Posterior cingulate gyrus (tissue), 11 donors: ENCODE results near the gene KRTAP1-4.
"Not testable (repeated sequence)": the region's sequence is repeated elsewhere in the genome, so short reads cannot be mapped to it uniquely, and the experiment has no call there.

ENCODE experiments used
- DNase-seq, 10 donors: peaks; one replicate each; pipeline versions ENCODE4 v3.0.0 to v3.0.0-alpha.2; 2020 to 2021; ENCODE audit warnings: mixed read lengths in 3 of 10
- intact Hi-C: fragments of 100-400 bp; cut with DNase I; formaldehyde crosslinking; loops from one replicate; pipeline ENCODE4 v1.15.1; 2023

KRTAP1-4 gene

GRCh38 chr17:41049110-41049509 is 19.1 kb upstream of the KRTAP1-4 start:
- intact Hi-C loops = no loop called here
- no peak for DNase-seq

- intact Hi-C loops = no loop called here
Observed at GRCh38 chr17:41048441-41048840, 18.4 kb upstream of the KRTAP1-4 start.

GRCh38 chr17:41046735-41047465 is 16.9 kb upstream of the KRTAP1-4 start, which contains the start of gene KRTAP2-1:
TSS of gene KRTAP2-1 (minus strand) at chr17:41047316. CDS start at chr17:41047267, 49 bp downstream.
- intact Hi-C loops, DNase-seq: not testable (repeated sequence)

More at GRCh38 chr17:41048441-41048840, 18.4 kb upstream of the KRTAP1-4 start:
- DNase-seq = no peak

DNA sequence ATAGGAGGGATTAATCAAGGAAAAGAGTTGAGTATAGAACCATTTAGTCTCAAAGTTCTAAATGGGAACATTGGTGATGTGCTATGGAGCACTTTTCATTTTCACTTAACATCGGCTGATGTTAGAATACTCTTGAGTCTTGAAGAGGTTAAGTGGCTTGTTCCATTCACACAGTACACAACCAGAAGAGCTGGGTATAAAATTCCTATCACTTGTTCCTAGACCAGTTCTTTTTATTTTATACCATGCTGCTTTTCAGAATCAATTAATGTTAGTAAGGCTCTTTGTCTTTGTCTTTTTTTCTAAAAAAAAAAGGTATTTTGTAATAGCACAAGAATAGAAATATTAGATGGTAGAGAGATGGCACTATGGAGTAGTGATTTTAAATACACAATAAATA is 13.0 kb upstream of the KRTAP1-4 start:
- DNase-seq = no peak
- intact Hi-C loops = no loop called here

GRCh38 chr17:41040783-41041571 is 11.0 kb upstream of the KRTAP1-4 start, which contains the start of gene KRTAP1-1:
TSS of gene KRTAP1-1 (minus strand) at chr17:41041450. CDS start at chr17:41041397, 53 bp downstream.
- intact Hi-C loops = not testable (repeated sequence)
- DNase-seq = peak in 8 of 10 donors; percentile 8 to 90 (median 28)

- intact Hi-C loops = no loop called here
- no peak for DNase-seq
Observed at GRCh38 chr17:41037853-41038350, 7.9 kb upstream of the KRTAP1-4 start.

- DNase-seq = peak in 2 of 10 donors; percentile 54 to 76
- intact Hi-C loops = not testable (repeated sequence)
Observed at GRCh38 chr17:41034346-41034935, 4.4 kb upstream of the KRTAP1-4 start, which contains the start of gene KRTAP1-3. TSS of gene KRTAP1-3 (minus strand) at chr17:41034874. CDS start at chr17:41034821, 53 bp downstream.

DNA sequence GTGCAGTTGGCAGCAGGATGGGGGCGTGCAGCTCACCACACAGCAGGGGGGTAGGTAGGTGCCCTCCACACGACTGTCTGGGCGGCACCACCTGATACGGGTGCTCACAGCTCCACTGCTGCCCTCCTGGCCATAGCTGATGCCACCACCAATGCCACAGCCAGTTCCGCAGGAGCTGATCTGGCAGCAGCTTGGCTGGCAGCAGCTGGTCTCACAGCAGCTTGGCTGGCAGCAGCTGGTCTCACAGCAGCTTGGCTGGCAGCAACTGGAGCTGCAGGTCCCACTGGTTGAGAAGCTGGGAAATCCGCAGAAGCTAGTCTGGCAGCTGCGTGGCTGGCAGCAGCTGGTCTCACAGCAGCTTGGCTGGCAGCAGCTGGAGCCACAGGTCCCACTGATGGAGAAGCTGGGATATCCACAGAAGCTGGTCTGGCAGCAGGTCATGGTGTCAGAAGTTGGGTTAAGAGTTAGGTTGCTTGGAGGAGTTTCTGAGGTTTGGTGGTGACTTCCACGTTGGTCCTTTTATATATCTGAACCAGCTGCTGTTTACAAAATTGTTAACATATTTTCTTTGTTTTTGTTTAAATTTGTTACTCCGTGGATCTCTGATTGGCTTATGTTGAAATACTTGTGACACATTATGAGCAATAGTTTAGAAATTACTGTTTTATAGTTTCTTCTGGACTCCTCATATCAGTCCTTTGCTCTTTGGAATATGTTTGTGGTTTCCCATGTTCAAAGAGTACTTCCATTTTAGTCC is 3.1 kb downstream of the KRTAP1-4 start, which contains the start of gene KRTAP1-5:
TSS of gene KRTAP1-5 (minus strand) at position 494 of the 757 bp plus-strand sequence. CDS start at position 441, 53 bp downstream.
- DNase-seq = peak in 2 of 10 donors; percentile 59 to 80
- intact Hi-C loops = no loop called here

GRCh38 chr17:41024697-41025096 is 5.3 kb downstream of the KRTAP1-4 start:
- intact Hi-C loops = no loop called here
- no peak for DNase-seq

DNA sequence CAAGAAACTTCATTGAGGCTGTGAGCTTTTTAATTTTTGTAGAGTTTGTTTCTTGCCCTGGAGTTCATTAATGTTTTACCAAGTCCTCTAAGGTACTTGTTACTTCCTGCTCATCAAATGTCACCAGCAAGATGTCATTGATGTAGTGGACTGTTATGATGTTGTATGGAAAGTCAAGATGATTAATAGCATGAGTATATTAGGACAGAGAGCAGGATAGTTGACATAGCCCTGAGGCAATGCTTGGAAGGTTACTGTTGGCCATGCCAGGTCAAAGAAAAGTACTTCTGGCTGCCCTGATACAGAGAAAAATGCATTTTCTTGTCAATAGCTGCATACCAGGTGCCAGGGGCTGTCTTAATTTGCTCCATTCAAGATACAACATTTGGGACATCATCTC is 9.7 kb downstream of the KRTAP1-4 start:
- intact Hi-C loops = no loop called here
- no peak for DNase-seq

- intact Hi-C loops = no loop called here
- DNase-seq = no peak
Observed at GRCh38 chr17:41019415-41019814, 10.6 kb downstream of the KRTAP1-4 start.

GRCh38 chr17:41018541-41018940 is 11.5 kb downstream of the KRTAP1-4 start:
- intact Hi-C loops = no loop called here
- no peak for DNase-seq

DNA sequence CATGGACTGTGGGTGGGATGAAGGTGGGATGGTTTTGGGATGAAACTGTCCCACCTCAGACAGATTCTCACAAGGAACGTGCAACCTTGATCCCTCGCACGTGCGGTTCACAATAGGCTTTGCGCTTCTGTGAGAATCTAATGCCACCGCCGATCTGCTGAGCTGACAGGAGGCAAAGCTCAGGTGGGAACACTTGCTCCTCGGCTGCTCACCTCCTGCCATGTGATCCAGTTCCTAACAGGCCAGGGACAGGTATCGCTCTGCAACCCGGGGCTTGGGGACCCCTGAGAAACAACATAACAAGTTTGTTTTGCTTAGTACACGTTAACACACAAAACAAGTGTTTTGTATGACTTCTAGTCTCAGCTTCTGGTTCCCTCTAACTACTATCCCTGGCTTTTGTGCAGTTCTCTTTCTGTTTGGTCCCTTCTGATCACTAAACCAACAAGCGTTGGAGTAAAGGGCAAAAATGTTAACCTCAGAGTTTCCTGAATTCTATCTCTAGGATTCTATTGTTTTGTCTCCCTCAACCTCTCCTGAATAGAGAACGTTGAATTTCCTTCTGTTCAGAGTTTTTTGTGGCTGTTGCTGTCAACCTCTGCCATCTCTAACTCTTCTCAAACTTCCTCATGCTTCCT is 13.3 kb downstream of the KRTAP1-4 start:
- no peak for DNase-seq
- intact Hi-C loops = no loop called here

- DNase-seq = no peak
- intact Hi-C loops = no loop called here
Observed at GRCh38 chr17:41015454-41015853, 14.5 kb downstream of the KRTAP1-4 start.

DNA sequence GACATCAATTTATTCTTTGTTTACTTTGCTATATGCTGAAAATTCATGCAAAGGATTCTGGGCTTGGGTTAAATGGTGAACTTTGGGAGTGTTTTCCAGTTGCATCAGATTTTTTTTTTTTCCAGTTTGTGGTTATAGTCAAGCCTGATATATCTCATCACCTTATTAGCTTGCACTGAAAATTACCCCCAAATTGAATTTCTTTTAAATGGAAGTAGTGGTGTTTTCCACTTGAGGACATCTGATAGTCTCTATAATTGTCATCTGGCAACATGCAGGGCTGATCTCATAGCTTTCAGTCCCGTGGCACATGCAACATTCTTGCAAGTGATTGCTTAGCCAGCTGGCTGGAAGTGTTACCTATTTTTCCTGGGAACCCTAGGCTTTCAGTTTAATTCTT is 16.4 kb downstream of the KRTAP1-4 start:
- DNase-seq = no peak
- intact Hi-C loops = no loop called here

- DNase-seq = no peak
- intact Hi-C loops = no loop called here
Observed at GRCh38 chr17:41013181-41013580, 16.8 kb downstream of the KRTAP1-4 start.

DNA sequence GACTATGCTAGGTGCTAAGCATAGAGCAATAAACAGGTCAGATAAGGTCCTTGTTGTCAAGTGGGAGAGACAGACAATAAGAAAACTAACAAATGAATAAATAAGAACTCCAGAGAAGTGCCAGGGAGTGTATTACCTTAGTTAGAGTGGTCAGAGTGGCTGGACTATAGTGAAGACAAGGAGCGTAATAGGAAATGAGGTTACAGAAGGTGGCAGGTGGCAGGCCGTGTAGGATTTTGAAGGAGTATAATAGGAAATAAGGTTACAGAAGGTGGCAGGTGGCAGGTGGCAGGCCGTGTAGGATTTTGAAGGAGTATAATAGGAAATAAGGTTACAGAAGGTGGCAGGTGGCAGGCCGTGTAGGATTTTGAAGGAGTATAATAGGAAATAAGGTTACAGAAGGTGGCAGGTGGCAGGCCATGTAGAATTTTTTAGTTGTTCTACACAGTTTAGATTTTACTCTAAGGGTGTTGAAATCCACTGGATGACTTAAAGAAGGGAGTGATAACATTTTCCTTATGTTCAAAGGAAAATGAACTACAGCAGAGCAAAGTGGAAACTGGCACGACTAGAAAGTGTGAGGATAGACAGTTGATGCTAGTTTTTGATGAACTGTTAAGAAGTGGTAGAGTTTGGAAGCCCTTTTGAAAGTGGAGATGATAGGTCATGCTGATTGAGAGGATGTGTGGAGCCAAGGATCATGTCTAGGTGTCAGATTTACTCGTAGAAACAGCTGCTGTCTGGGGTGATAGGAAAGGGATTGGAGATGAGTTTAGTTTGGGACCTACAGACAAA is 17.5 kb downstream of the KRTAP1-4 start:
- no peak for DNase-seq
- intact Hi-C loops = no loop called here

GRCh38 chr17:41010441-41010840 is 19.6 kb downstream of the KRTAP1-4 start:
- intact Hi-C loops = no loop called here

DNA sequence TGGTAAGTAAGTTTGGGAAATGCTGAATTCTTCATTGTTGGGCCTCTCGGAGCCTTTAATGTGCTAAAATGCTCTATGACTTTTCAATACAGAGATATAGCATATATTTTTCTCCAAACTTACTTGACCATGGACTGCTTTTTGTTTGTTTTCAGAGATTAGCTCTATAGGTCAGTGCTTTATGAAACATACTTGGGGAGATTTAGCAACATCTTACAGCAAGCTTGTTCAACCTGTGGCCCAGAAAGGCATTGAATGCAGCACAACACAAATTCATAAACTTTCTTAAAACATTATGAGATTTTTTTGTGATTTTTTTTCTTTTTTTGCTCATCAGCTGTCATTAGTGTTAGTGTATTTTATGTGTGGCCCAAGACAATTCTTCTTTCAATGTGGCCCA is 20.1 kb downstream of the KRTAP1-4 start:
- intact Hi-C loops = no loop called here
- DNase-seq = no peak

More at GRCh38 chr17:41010441-41010840, 19.6 kb downstream of the KRTAP1-4 start:
- DNase-seq = no peak
